Measurements from ENCODE around the gene TLE6.

GRCh38 chr19:3036119-3036976, 59.0 kb downstream of the TLE6 start:
- no peak for TF ChIP-seq CTCF (IDR thresholded peaks at IDR 0.05)
- TF ChIP-seq POLR2A (IDR thresholded peaks at IDR 0.05) = no peak

Measured in lower leg skin (tissue), 3 donors.